Measurements from ENCODE around the gene PELI1.

- TF ChIP-seq, protein P1, sequence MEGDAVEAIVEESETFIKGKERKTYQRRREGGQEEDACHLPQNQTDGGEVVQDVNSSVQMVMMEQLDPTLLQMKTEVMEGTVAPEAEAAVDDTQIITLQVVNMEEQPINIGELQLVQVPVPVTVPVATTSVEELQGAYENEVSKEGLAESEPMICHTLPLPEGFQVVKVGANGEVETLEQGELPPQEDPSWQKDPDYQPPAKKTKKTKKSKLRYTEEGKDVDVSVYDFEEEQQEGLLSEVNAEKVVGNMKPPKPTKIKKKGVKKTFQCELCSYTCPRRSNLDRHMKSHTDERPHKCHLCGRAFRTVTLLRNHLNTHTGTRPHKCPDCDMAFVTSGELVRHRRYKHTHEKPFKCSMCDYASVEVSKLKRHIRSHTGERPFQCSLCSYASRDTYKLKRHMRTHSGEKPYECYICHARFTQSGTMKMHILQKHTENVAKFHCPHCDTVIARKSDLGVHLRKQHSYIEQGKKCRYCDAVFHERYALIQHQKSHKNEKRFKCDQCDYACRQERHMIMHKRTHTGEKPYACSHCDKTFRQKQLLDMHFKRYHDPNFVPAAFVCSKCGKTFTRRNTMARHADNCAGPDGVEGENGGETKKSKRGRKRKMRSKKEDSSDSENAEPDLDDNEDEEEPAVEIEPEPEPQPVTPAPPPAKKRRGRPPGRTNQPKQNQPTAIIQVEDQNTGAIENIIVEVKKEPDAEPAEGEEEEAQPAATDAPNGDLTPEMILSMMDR (IDR thresholded peaks at IDR 0.05), result no peak
- TF ChIP-seq EZH2 (IDR thresholded peaks at IDR 0.05), result no peak
These were observed 54.0 kb downstream of the PELI1 start for GRCh38 chr2:64090264-64090663.

All from neural progenitor cell (in vitro differentiated cells).